Neural crest cell (in vitro differentiated cells): ENCODE data around the gene FBXL7. TPM values are rescaled to one million over a fixed set of nuclear protein-coding genes. Genes with fewer than 3 reads are reported as not detected.

Experiments used
- DNase-seq: peaks from one replicate; pipeline ENCODE4 v3.0.0; 2021; ENCODE audit warnings: low read depth, mixed read lengths, low spot score
- H3K27ac Mint-ChIP-seq: one replicate; pipeline ENCODE4 v1.8.0; 2021; ENCODE audit warnings: mild to moderate bottlenecking, mixed read lengths; ENCODE audit not compliant: unreplicated experiment
- H3K27me3 Mint-ChIP-seq: 2 replicates; pipeline ENCODE4 v1.8.0; 2021; ENCODE audit warnings: low read depth, mild to moderate bottlenecking, mixed read lengths
- H3K36me3 Mint-ChIP-seq: 2 replicates; pipeline ENCODE4 v1.8.0; 2021; ENCODE audit warnings: low read depth, mild to moderate bottlenecking, mixed read lengths
- H3K4me1 Mint-ChIP-seq: 2 replicates; pipeline ENCODE4 v1.8.0; 2021; ENCODE audit warnings: mixed read lengths
- H3K4me3 Mint-ChIP-seq: one replicate; pipeline ENCODE4 v1.8.0; 2021; ENCODE audit warnings: mild to moderate bottlenecking, mixed read lengths
- H3K9me3 Mint-ChIP-seq: 2 replicates; pipeline ENCODE4 v1.8.0; 2021; ENCODE audit warnings: mixed read lengths
- CTCF ChIP-seq: fragments of 200-600 bp; sonication (generic); conservative IDR thresholded peaks from 2 replicates; pipeline ENCODE4 v1.5.0; 2021; ENCODE audit warnings: antibody characterized with exemption, mild to moderate bottlenecking
- total RNA-seq: library from RNA; stranded (reverse); gene quantifications from 2 replicates; pipeline ENCODE4 v1.2.1, GENCODE V29; 2021

Gene FBXL7
- total RNA-seq, 1 donor from 2014 or later = 20.8 TPM

- Mint-ChIP-seq H3K27me3 (no peaks in the 10 kb centered on the region), H3K4me1 (peaks cover 5% of the 10 kb centered on the region), H3K36me3 (peaks cover 7% of the 10 kb centered on the region), H3K4me3 (no peak overlapping the region), H3K27ac (no peak overlapping the region), H3K9me3 (no peaks in the 10 kb centered on the region)
- TF ChIP-seq CTCF = no peak
- DNase-seq = no peak
Observed at GRCh38 chr5:15639288-15639687, 139.3 kb downstream of the FBXL7 start.

GRCh38 chr5:15640116-15640515, 140.1 kb downstream of the FBXL7 start:
- no peak for TF ChIP-seq CTCF
- Mint-ChIP-seq H3K9me3 (no peaks in the 10 kb centered on the region), H3K36me3 (peaks cover 7% of the 10 kb centered on the region), H3K4me3 (no peak overlapping the region), H3K27ac (no peak overlapping the region), H3K27me3 (no peaks in the 10 kb centered on the region), H3K4me1 (peaks cover 5% of the 10 kb centered on the region)
- DNase-seq = no peak

- peaks cover 6% of the 10 kb centered on the region for H3K4me1 Mint-ChIP-seq
- no peaks in the 10 kb centered on the region for H3K9me3 Mint-ChIP-seq
- H3K4me3 Mint-ChIP-seq = no peak overlapping the region
- DNase-seq = no peak
- H3K27me3 Mint-ChIP-seq = no peaks in the 10 kb centered on the region
- no peak for TF ChIP-seq CTCF
- H3K36me3 Mint-ChIP-seq = peaks cover 7% of the 10 kb centered on the region
- no peak overlapping the region for H3K27ac Mint-ChIP-seq
Observed at GRCh38 chr5:15643731-15644130, 143.8 kb downstream of the FBXL7 start.

- H3K27me3 Mint-ChIP-seq = no peaks in the 10 kb centered on the region
- no peaks in the 10 kb centered on the region for H3K36me3 Mint-ChIP-seq
- no peaks in the 10 kb centered on the region for H3K9me3 Mint-ChIP-seq
- DNase-seq = no peak
- TF ChIP-seq CTCF = no peak
- no peak overlapping the region for H3K27ac Mint-ChIP-seq
- H3K4me3 Mint-ChIP-seq = no peak overlapping the region
- peaks cover 6% of the 10 kb centered on the region for H3K4me1 Mint-ChIP-seq
Observed at GRCh38 chr5:15645381-15646160, 145.6 kb downstream of the FBXL7 start.

- Mint-ChIP-seq H3K27me3 (no peaks in the 10 kb centered on the region), H3K27ac (no peak overlapping the region), H3K36me3 (no peaks in the 10 kb centered on the region), H3K4me3 (no peak overlapping the region), H3K4me1 (peaks cover 6% of the 10 kb centered on the region), H3K9me3 (peaks cover 1% of the 10 kb centered on the region)
- DNase-seq = no peak
- TF ChIP-seq CTCF = no peak
Observed at GRCh38 chr5:15646371-15646770, 146.4 kb downstream of the FBXL7 start.
